GM18526 (cell line): ENCODE measurements around the gene CFDP1.

Experiments used
- POLR2A ChIP-seq: IDR thresholded peaks from 3 replicates; pipeline ENCODE4 v1.6.1; 2011; ENCODE audit not compliant: insufficient read length; ENCODE audit errors: extremely low read depth

Gene CFDP1

DNA sequence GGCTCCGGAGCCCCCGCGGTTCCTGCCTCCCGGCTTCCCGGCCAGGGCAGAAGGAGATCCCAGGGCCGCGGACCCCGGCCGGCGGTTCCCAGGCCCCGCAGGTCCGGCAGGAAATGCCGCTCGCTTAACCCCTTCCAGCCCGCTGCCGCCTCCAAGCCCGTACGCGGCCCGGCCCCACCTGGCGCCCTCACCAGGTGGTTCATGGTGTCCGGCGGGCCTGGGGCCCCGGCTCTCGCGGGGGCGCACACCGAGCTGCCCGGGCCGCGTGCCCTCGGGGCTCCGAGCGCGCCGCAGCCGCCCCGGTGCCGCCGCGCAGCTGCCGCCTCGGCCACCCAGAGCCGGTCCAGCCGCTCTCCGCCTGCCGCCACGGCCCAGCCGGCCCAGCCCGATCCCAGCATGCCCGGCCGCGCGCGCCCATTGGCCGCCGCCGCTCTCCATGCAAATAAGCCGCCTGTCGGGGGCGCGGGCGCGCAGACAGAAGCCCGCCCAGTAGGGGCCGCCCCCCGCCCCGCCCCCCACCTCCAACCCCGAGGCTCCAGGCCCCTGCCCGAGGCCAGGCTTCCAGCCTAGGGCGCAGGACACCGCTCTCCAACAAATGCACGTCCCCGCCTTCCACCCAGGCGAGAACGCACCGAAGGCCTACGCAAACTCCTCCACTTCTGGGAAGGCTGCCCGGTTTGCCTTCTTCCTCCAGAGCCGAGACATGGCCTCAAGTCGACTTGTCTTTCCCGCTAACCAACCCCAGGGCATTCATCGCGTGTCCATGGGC is 181.8 kb downstream of the CFDP1 start, which contains the start of gene BCAR1:
TSS of gene BCAR1 (minus strand) at position 345 of the 769 bp plus-strand sequence. CDS start at position 203, 142 bp downstream.
- peak; percentile 32 for TF ChIP-seq POLR2A

DNA sequence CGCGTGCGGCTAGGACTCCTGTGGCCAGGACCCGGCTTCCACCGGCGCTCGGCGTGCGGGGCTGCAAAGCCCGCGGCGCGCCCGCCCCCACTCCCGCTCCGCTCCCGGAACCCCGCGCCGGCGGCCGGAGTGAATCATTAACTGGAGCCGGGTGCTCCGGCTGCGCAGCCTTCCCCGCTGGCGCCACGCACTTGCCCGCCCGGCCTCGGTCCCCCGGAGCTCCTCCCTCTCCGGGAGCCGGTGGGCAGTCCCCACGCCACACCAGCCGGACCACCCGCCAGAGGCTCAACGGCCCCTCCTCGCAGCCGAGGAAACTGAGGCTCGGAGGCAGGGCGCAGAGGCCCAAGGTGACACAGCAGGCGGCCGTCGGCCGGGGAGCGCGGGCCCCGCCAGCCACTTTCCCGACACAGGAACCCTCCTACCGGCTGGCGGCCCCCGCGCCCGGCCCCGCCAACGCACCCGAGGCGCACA is 182.5 kb downstream of the CFDP1 start:
- peak; percentile 9 for TF ChIP-seq POLR2A

DNA sequence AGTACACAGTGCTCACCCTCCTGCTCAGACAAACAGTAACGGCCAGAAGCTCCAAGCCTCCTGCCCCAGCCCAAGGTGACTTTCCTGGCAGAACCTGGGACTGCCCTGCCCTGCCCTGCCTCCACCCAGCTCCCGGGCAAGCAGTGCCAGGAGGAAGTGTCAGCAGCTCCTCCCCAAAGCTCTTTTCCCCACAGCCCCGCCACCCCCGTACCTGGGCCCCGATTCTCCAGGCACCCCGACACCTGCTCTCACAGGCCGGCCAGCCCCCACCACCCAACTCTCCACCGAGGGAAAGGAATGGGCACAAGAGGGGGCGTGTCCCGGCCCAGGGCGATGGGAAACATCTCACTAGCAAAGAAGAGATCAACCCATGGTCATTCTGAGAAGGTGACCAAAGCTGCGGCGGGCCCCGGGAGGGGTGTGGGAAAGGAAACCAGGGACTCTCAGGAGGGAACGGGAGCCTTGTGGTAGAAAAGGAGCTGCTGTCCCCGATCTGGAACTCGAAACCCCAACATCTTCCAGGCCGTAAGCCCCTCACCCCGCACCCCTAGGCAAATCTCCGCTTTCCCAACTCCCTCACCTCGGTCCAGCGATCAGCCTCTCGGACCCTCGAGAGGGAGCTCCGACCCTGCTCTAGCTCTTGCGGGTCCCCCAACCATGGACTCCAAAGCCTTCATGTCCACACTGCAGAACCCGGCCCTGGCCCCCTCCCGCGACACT is 183.1 kb downstream of the CFDP1 start:
- no peak for TF ChIP-seq POLR2A

GRCh38 chr16:75249441-75249840 is 183.9 kb downstream of the CFDP1 start:
- no peak for TF ChIP-seq POLR2A

DNA sequence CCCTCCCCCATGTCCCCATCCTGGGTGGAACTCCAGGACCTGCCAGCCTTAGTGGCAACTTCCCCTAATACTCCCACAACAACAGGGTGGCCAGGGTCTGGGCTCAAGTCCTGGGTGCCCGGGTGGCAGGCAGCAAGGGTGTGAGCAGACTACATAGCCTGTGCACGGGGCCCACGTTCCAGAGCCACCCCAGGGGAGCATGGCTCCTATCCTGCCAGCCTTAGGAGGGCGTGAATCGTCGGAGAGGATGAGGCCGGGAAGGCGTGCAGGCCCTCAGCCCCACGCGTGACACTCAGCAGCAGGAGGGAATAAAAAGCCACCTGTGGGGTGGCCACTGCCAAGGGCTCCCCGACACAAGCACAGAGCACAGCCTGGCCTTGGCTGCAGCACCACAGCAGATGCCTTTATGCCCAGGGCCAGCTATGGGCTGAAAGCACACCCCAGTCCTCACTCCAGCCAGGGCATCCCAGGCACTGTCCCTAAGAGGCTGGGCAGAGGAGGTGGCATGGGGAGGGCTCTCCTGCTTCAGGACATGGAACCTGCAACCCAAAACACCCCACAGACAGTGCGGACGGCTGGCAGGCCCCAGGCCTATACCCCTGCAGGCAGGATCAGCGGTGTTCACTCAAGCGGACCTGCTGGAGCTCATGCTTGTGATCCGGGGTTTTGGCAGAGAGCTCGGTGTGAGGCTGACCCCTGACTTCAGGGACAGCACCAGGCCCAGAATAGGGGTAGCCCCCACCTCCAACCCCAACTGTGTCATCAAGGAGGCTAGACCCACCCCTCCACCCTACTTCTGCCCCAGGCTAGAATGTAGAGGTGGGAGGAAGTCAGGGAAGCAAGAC is 184.5 kb downstream of the CFDP1 start:
- TF ChIP-seq POLR2A = no peak

DNA sequence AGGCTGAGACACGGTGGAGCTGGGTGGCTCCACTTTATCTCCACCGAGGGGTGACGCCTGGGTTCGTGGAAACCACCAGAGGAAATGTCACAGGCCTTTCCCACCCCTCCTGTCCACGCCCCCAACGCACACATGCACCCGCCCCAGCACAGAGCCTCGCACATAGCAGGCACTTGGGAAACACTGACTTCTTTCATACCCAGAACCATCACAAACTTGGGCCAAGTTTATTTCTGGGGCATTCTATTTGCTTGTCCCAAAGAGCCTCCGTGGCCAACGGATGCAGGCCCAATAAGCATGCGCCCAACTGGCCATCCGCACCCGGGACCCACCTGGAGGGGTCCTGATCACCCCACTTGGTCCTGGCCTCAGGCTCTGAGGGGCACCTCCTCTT is 185.2 kb downstream of the CFDP1 start:
- no peak for TF ChIP-seq POLR2A

DNA sequence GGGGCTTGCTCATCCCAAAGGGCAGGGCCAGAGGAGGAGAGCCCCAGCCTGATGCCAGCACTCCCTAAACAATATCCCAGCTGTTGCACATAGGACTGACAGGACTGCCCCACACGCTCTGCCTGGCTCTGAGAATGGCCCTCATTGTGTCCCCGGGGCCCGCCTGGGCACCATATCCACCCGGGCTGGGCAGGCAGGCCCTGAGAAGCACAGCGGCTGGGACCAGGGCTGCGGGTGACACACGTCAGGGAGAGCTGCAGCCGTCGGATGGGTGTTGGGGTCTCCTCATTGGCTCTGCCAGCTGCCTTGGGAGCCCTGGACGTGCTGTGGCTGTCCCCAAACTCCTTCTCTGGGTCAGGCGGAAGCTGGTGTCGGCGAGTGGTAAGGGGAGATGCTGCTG is 186.1 kb downstream of the CFDP1 start:
- no peak for TF ChIP-seq POLR2A

DNA sequence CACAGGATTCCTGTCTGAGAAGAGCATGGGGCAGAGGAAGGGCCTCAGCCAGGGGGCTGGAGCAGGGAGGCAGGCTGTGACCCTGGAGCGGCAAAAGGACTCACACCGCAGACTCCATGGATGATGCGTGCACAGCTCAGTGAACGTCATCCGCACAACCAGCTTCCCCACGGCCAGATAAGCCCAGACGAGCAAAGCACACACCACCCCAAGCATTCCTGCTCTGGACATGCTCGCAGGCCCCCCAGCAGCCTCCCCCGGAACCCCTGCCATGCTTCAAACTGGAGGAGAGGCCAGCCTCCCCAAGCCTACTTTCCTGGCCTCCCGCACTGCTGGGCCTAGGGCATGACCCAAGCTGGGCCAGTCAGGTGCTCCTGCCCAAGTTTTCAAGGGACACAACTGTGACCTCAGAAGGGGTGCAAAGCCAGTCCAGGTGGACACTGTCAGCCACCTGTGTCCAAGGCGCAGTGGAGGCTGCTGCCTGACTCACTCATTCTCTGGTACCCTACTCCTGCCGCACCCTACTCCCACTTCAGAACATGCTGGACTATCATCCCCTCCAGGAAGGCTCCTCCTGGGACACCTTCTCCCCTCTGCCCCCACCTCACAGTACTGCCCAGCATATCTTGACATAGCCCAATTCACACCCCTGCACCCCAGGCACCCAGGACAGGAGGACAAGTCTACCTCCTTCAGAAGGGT is 186.6 kb downstream of the CFDP1 start:
- no peak for TF ChIP-seq POLR2A

DNA sequence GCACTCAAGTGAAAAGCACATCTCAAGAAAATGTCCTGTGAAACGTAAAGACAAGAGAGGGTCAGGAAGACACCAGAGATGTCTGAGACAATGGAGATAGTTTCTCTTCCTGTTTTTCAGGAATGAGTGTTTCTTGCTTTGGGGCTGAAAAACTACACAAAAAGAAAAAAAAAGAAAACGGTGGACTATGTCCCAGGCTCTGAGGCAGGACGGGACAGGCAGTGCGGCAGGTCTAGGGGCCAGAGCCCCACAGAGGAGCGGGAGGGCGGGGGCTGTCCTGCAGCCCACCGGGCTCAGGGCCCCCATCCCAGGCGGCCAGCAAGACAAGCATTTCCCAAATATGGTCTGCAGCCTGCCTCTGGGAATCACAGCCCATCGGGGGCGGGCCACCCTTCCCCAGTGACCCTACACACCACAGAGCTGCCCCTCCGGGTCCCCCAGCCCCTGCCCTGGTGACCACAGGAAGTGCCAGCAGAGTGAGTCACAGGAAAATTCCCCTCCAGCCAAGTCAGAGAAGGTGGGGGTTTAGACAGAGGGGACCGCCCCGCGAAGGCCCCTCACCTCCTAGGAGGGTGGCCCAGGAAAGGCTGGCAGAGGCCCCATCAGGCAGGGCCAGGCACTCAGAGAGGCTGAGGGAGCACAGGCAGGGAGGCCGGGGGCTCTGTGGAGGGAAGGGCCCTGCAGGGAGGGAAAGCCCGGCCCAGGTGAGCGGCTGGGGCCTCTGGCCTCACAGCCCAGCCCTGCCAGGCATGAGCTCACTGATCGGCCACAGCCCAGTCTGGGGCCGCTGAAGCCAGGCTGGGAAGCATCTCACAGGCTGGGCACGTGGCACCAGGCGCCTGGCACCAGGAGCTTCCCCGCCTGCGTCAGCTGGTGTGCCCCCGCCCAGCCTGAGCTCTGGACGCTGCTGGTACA is 188.2 kb downstream of the CFDP1 start:
- no peak for TF ChIP-seq POLR2A

- no peak for TF ChIP-seq POLR2A
These were observed 189.0 kb downstream of the CFDP1 start for GRCh38 chr16:75244225-75244809.
